ENCODE results near the gene B4GALNT4. TPM values are rescaled to one million over a fixed set of nuclear protein-coding genes. Genes with fewer than 3 reads are reported as not detected.
"Not testable (repeated sequence)": the region's sequence is repeated elsewhere in the genome, so short reads cannot be mapped to it uniquely, and the experiment has no call there.

The B4GALNT4 gene
- total RNA-seq, result 1 to 10 TPM; 2.1 to 2.7 TPM

GRCh38 chr11:369336-370018 is at the start of gene B4GALNT4:
TSS of gene B4GALNT4 (plus strand) at chr11:369499. CDS start at chr11:369804, 305 bp downstream.
- Mint-ChIP-seq H3K27me3 (ENCODE audit: low read depth) (peaks cover 34% of the 10 kb centered on the region), H3K9me3 (no peaks in the 10 kb centered on the region), H3K36me3 (ENCODE audit: insufficient read depth in 2 of 2) (peaks cover 2 to 7% of the 10 kb centered on the region in 2 donors), H3K4me3 (peak within 1 kb of the TSS; percentile 81 to 83), H3K4me1 (ENCODE audit: low read depth) (peaks cover 14% of the 10 kb centered on the region), H3K27ac (no peak within 1 kb of the TSS)
- DNase-seq (peak in 1 of 2 donors; percentile 43), ATAC-seq (replicated peaks in 1 of 2) (peak; percentile 56 to 64)

- ATAC-seq (replicated peaks in 1 of 2), result peak in 1 of 2 donors; percentile 14
- peaks cover 6 to 10% of the 10 kb centered on the region in 2 donors for H3K36me3 Mint-ChIP-seq (ENCODE audit: insufficient read depth in 2 of 2)
- H3K9me3 Mint-ChIP-seq; DNase-seq; H3K27me3 Mint-ChIP-seq (ENCODE audit: low read depth): not testable (repeated sequence)
- H3K4me1 Mint-ChIP-seq (ENCODE audit: low read depth), result peaks cover 46% of the 10 kb centered on the region
- H3K4me3 Mint-ChIP-seq, result peak overlapping the region; percentile 82 to 88
- H3K27ac Mint-ChIP-seq, result peak overlapping the region; percentile 89
Observed at GRCh38 chr11:319888-320273, 49.4 kb upstream of the B4GALNT4 start.

- no peak for DNase-seq
- H3K36me3 Mint-ChIP-seq (ENCODE audit: insufficient read depth in 2 of 2), result peaks cover 2 to 5% of the 10 kb centered on the region in 2 donors
- H3K27me3 Mint-ChIP-seq (ENCODE audit: low read depth), result no peaks in the 10 kb centered on the region
- H3K27ac Mint-ChIP-seq, result peak overlapping the region; percentile 84
- peaks cover 66% of the 10 kb centered on the region for H3K4me1 Mint-ChIP-seq (ENCODE audit: low read depth)
- peak overlapping the region; percentile 26 to 55 for H3K4me3 Mint-ChIP-seq
- ATAC-seq (replicated peaks in 1 of 2), result no peak
- no peaks in the 10 kb centered on the region for H3K9me3 Mint-ChIP-seq
Observed at GRCh38 chr11:324156-324555, 45.1 kb upstream of the B4GALNT4 start.

GRCh38 chr11:324593-325517 is 44.4 kb upstream of the B4GALNT4 start:
- H3K27me3 Mint-ChIP-seq (ENCODE audit: low read depth); H3K9me3 Mint-ChIP-seq; DNase-seq; H3K36me3 Mint-ChIP-seq (ENCODE audit: insufficient read depth in 2 of 2); ATAC-seq (replicated peaks in 1 of 2): not testable (repeated sequence)
- Mint-ChIP-seq H3K27ac (peak overlapping the region; percentile 84), H3K4me3 (peak overlapping the region; percentile 26 to 55), H3K4me1 (ENCODE audit: low read depth) (peaks cover 68% of the 10 kb centered on the region)

- ATAC-seq (replicated peaks in 1 of 2) (no peak), DNase-seq (no peak)
- Mint-ChIP-seq H3K4me1 (ENCODE audit: low read depth) (peaks cover 70% of the 10 kb centered on the region), H3K27me3 (ENCODE audit: low read depth) (no peaks in the 10 kb centered on the region), H3K27ac (peak overlapping the region; percentile 94), H3K4me3 (peak overlapping the region; percentile 86 to 89), H3K36me3 (ENCODE audit: insufficient read depth in 2 of 2) (peaks cover 0 to 2% of the 10 kb centered on the region in 2 donors), H3K9me3 (no peaks in the 10 kb centered on the region)
Observed at GRCh38 chr11:325796-326591, 43.3 kb upstream of the B4GALNT4 start.

- H3K9me3 Mint-ChIP-seq, result no peaks in the 10 kb centered on the region
- H3K27me3 Mint-ChIP-seq (ENCODE audit: low read depth), result no peaks in the 10 kb centered on the region
- ATAC-seq (replicated peaks in 1 of 2) (no peak), DNase-seq (no peak)
- H3K36me3 Mint-ChIP-seq (ENCODE audit: insufficient read depth in 2 of 2), result peaks cover 0 to 2% of the 10 kb centered on the region in 2 donors
- peak overlapping the region; percentile 86 to 89 for H3K4me3 Mint-ChIP-seq
- H3K27ac Mint-ChIP-seq, result peak overlapping the region; percentile 94
- H3K4me1 Mint-ChIP-seq (ENCODE audit: low read depth), result peaks cover 76% of the 10 kb centered on the region
Observed at GRCh38 chr11:326592-326841, 42.8 kb upstream of the B4GALNT4 start.

GRCh38 chr11:326842-327580 is 42.3 kb upstream of the B4GALNT4 start:
- Mint-ChIP-seq H3K36me3 (ENCODE audit: insufficient read depth in 2 of 2) (peaks cover 0 to 2% of the 10 kb centered on the region in 2 donors), H3K27ac (peak overlapping the region; percentile 94), H3K9me3 (no peaks in the 10 kb centered on the region), H3K4me3 (peak overlapping the region; percentile 86 to 89), H3K27me3 (ENCODE audit: low read depth) (no peaks in the 10 kb centered on the region), H3K4me1 (ENCODE audit: low read depth) (peaks cover 80% of the 10 kb centered on the region)
- DNase-seq (peak; percentile 82 to 86), ATAC-seq (replicated peaks in 1 of 2) (peak; percentile 54 to 69)

DNA sequence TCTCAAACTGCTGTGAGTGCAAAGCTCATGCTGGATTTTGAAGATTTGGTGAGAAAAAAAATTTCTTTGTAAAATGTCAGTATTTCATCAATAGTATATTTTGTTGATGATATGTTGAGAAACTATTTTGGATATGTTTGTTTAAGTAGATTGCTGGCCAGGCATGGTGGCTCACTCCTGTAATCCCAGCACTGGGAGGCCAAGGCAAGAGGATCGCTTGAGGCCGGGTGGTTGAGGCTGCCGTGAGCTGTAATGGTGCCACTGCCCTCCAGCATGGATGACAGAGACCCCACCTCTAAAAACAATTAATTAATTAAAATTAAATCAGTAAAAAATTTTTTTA is 41.7 kb upstream of the B4GALNT4 start:
- Mint-ChIP-seq H3K27ac (peak overlapping the region; percentile 84), H3K4me3 (peak overlapping the region; percentile 86 to 89), H3K4me1 (ENCODE audit: low read depth) (peaks cover 86% of the 10 kb centered on the region), H3K36me3 (ENCODE audit: insufficient read depth in 2 of 2) (peaks cover 0 to 2% of the 10 kb centered on the region in 2 donors), H3K27me3 (ENCODE audit: low read depth) (no peaks in the 10 kb centered on the region), H3K9me3 (no peaks in the 10 kb centered on the region)
- ATAC-seq (replicated peaks in 1 of 2) (no peak), DNase-seq (no peak)

DNA sequence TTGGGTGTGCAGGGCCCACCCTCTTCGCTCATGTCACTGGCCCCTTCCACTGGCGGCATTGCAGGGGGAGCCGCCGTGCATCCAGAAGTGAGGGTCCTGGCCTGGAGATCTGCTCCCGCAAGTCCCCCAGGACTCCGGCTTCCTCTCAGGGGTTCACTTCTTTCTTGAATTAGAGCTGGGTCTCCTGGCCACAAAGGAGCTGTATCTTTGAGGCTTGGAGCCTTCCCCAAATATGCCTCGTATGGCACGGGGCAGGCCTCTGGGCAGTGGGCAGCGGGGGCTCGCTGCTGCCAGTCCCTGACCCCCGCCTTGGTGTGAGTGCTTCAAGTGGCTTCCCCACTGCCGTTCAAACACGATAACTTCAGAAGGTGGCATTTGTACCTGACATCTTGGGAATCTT is 41.3 kb upstream of the B4GALNT4 start:
- ATAC-seq (replicated peaks in 1 of 2) (no peak), DNase-seq (no peak)
- H3K9me3 Mint-ChIP-seq, result no peaks in the 10 kb centered on the region
- peak overlapping the region; percentile 42 to 54 for H3K4me3 Mint-ChIP-seq
- H3K27me3 Mint-ChIP-seq (ENCODE audit: low read depth), result no peaks in the 10 kb centered on the region
- H3K4me1 Mint-ChIP-seq (ENCODE audit: low read depth), result peaks cover 89% of the 10 kb centered on the region
- H3K36me3 Mint-ChIP-seq (ENCODE audit: insufficient read depth in 2 of 2), result peaks cover 0 to 2% of the 10 kb centered on the region in 2 donors
- peak overlapping the region; percentile 76 for H3K27ac Mint-ChIP-seq

GRCh38 chr11:328516-329100 is 40.7 kb upstream of the B4GALNT4 start:
- not testable (repeated sequence) for H3K9me3 Mint-ChIP-seq; ATAC-seq (replicated peaks in 1 of 2); H3K27me3 Mint-ChIP-seq (ENCODE audit: low read depth); DNase-seq; H3K36me3 Mint-ChIP-seq (ENCODE audit: insufficient read depth in 2 of 2)
- Mint-ChIP-seq H3K4me1 (ENCODE audit: low read depth) (peaks cover 89% of the 10 kb centered on the region), H3K27ac (peak overlapping the region; percentile 76), H3K4me3 (peak overlapping the region; percentile 75 to 83)

GRCh38 chr11:329886-330253 is 39.4 kb upstream of the B4GALNT4 start:
- Mint-ChIP-seq H3K4me1 (ENCODE audit: low read depth) (peaks cover 76% of the 10 kb centered on the region), H3K4me3 (peak overlapping the region; percentile 75 to 83)

DNA sequence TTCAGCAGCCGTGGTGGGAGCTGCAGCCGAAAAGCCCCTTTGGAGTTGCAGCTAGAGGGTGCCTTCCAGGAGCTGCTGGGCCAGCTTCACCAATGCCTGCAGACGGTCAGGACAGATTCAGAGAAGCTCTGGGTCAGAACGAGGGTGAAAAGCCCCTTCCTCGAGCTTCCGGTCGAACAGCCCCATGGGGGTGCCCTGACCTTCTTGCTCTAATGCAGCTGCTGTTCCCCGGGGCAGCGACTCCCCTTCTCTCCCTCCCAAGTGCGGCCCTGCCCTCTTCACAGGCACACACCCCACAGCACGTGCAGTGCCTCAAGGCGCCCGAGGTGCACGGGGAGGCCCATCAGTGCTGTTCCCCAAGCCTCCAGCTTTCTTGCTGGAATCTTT is 39.0 kb upstream of the B4GALNT4 start:
- Mint-ChIP-seq H3K9me3 (no peaks in the 10 kb centered on the region), H3K27ac (no peak overlapping the region), H3K36me3 (ENCODE audit: insufficient read depth in 2 of 2) (peaks cover 0 to 2% of the 10 kb centered on the region in 2 donors), H3K27me3 (ENCODE audit: low read depth) (no peaks in the 10 kb centered on the region), H3K4me1 (ENCODE audit: low read depth) (peaks cover 76% of the 10 kb centered on the region), H3K4me3 (peak overlapping the region; percentile 75 to 83)
- DNase-seq (no peak), ATAC-seq (replicated peaks in 1 of 2) (no peak)

More at GRCh38 chr11:329886-330253, 39.4 kb upstream of the B4GALNT4 start:
- no peaks in the 10 kb centered on the region for H3K27me3 Mint-ChIP-seq (ENCODE audit: low read depth)
- no peak for DNase-seq
- peak overlapping the region; percentile 76 for H3K27ac Mint-ChIP-seq
- no peak for ATAC-seq (replicated peaks in 1 of 2)
- H3K9me3 Mint-ChIP-seq, result no peaks in the 10 kb centered on the region
- H3K36me3 Mint-ChIP-seq (ENCODE audit: insufficient read depth in 2 of 2), result peaks cover 0 to 2% of the 10 kb centered on the region in 2 donors
